HG03025 (cell line): ENCODE results near the gene UCK1.

Source experiments
- ATAC-seq: cut with Tn5 transposase; IDR thresholded peaks from one replicate; pipeline ENCODE4 v1.9.1; 2021; ENCODE audit warnings: mild to moderate bottlenecking, moderate library complexity; ENCODE audit not compliant: unreplicated experiment, low FRiP score

Gene UCK1

GRCh38 chr9:131500377-131500776 is 30.7 kb downstream of the UCK1 start:
- ATAC-seq, result no peak

GRCh38 chr9:131499254-131499767 is 31.8 kb downstream of the UCK1 start:
- ATAC-seq, result no peak

- ATAC-seq, result no peak
Observed at GRCh38 chr9:131496844-131497405, 34.1 kb downstream of the UCK1 start.

- ATAC-seq, result no peak
Observed at GRCh38 chr9:131495785-131496184, 35.3 kb downstream of the UCK1 start.

GRCh38 chr9:131494296-131494870 is 36.7 kb downstream of the UCK1 start:
- no peak for ATAC-seq

- ATAC-seq, result no peak
Observed at GRCh38 chr9:131492070-131492469, 39.0 kb downstream of the UCK1 start.

GRCh38 chr9:131491001-131491710 is 39.9 kb downstream of the UCK1 start:
- ATAC-seq, result no peak

GRCh38 chr9:131490514-131490913 is 40.5 kb downstream of the UCK1 start:
- ATAC-seq, result no peak

- no peak for ATAC-seq
Observed at GRCh38 chr9:131487621-131488031, 43.4 kb downstream of the UCK1 start.

GRCh38 chr9:131487001-131487400 is 44.1 kb downstream of the UCK1 start:
- no peak for ATAC-seq

- no peak for ATAC-seq
Observed at GRCh38 chr9:131485728-131486422, 45.2 kb downstream of the UCK1 start.

GRCh38 chr9:131485206-131485605 is 45.9 kb downstream of the UCK1 start:
- no peak for ATAC-seq

GRCh38 chr9:131484560-131485185 is 46.4 kb downstream of the UCK1 start:
- ATAC-seq, result no peak

GRCh38 chr9:131484051-131484445 is 47.0 kb downstream of the UCK1 start:
- no peak for ATAC-seq

GRCh38 chr9:131483319-131484050 is 47.6 kb downstream of the UCK1 start:
- ATAC-seq, result no peak

GRCh38 chr9:131482343-131483006 is 48.6 kb downstream of the UCK1 start:
- ATAC-seq, result no peak

- ATAC-seq, result no peak
Observed at GRCh38 chr9:131481441-131482342, 49.4 kb downstream of the UCK1 start.

- no peak for ATAC-seq
Observed at GRCh38 chr9:131480258-131480657, 50.8 kb downstream of the UCK1 start.

- no peak for ATAC-seq
Observed at GRCh38 chr9:131478911-131479310, 52.2 kb downstream of the UCK1 start.
